Effector CD4-positive, alpha-beta T cell (primary cell): ENCODE measurements around the gene SMCR8.
"Not testable (repeated sequence)": the region's sequence is repeated elsewhere in the genome, so short reads cannot be mapped to it uniquely, and the experiment has no call there.

Experiments used
- DNase-seq: peaks from one replicate; pipeline ENCODE4 v3.0.0-alpha.2; 2020
- total RNA-seq: gene quantifications from one replicate; lab custom pipeline; 2026; lab: John Stamatoyannopoulos, UW

SMCR8 gene
- total RNA-seq = 238 reads per million, percentile 94 among the genes with 10 or more reads in this experiment

GRCh38 chr17:18314731-18315561 is at the start of gene SMCR8, which contains the start of gene TOP3A:
SMCR8 (plus strand) TSS chr17:18315293; CDS start chr17:18315790, 497 bp downstream.
TOP3A (minus strand) TSS chr17:18314994; CDS start chr17:18314778, 216 bp downstream.
- DNase-seq = peak; percentile 96

GRCh38 chr17:18267366-18267765 is 47.7 kb upstream of the SMCR8 start:
- no peak for DNase-seq

DNA sequence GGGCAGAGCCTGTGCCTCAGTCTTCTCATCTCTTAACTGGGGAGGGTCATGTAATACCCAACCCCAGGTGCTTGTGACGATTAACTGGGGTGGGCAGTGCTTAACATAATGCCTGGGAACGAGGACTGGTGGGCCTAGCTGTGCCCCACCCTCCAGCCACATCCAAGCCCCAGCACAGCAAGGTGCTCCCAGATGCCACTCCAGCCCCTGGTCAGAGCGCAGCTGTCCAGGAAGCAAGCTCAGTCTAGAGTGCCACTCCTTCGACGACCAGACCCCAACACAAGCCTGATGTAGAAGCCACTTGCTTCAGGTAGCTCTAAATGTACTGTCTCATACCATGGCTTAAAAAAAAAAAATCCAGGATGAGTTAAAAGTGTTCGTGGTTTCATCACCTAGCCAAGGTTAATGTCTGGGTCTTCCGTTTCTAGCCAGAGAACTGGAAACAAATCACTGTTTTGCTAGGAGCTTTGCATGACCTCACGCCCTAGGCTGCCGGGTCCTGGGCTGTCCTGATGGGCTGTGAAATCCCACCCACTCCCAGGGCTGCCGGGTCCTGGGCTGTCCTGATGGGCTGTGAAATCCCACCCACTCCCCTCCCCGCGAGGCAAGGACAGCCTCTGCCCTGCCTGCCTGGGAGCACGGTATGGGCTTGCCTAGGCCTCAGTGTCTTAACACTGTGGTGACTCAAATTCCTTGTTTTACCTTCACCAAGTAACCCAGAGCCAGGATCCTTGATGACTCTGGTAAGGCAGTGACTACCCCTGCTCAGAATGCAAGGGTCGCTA is 47.0 kb upstream of the SMCR8 start:
- DNase-seq = no peak

DNA sequence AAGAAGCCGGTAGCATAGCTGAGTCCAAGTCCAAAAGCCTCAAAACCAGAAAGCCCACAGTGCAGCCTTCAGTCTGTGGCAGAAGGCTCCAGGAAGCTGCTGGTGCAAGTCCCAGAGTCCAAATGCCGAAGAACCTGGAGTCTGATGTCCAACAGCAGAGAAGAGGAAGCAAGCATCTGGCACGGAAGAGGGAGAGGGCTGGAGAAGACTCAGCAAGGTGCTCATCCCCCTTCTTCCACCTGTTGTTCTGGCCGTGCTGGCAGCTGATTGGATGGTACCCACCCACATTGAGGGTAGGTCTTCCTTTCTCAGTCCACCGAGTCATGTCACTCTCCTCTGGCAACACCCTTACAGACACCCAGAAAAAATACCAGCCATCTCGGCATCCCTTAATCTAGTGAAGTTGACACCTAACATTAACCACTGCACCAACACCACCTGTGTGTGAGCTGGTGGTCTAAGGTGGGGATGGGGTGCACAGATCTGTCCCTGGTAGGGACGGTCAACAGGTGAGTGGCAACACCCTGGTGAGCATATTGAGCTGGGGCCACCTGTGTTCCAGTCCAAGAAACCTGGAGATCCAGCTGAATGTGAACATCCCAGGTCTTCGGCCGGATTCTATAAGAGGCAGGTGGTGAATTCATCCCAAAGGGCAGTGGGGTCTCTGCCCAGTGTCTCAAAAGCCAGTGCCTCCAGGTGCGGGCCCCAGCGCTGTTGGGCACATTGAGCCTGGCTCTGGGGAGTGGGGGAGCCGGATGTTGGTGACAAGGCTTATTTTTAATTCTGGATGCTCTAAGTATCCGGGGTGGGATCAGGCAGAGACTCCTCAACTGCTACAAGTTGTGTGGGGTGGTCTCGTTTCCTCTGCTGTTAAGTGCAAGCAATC is 44.8 kb upstream of the SMCR8 start:
- no peak for DNase-seq

- DNase-seq = no peak
These were observed 38.0 kb upstream of the SMCR8 start for GRCh38 chr17:18277076-18277475.

GRCh38 chr17:18278867-18279266 is 36.2 kb upstream of the SMCR8 start:
- no peak for DNase-seq

- DNase-seq = no peak
These were observed 34.8 kb upstream of the SMCR8 start for GRCh38 chr17:18280249-18280648.

GRCh38 chr17:18280766-18281371 is 34.2 kb upstream of the SMCR8 start:
- no peak for DNase-seq

- DNase-seq = no peak
These were observed 33.3 kb upstream of the SMCR8 start for GRCh38 chr17:18281788-18282187.

DNA sequence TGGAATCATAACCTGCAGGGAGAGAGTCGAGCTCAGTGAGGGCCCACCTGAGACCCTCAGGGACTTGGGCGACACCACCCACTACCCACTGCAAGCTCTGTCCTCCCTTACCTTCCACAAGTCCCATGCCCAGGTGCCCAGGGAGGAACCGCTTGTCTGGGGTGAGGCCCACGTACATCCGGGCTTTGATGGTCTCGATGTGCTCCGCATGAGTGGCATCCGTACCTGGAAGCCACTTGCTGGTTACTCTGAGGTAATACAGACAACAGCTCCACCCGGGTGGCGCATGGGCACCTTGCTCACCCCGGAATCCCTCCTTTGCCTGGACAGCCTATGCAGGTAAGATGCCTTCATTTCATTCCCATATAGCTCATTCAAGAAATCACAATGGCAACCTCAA is 29.8 kb upstream of the SMCR8 start:
- DNase-seq = no peak

DNA sequence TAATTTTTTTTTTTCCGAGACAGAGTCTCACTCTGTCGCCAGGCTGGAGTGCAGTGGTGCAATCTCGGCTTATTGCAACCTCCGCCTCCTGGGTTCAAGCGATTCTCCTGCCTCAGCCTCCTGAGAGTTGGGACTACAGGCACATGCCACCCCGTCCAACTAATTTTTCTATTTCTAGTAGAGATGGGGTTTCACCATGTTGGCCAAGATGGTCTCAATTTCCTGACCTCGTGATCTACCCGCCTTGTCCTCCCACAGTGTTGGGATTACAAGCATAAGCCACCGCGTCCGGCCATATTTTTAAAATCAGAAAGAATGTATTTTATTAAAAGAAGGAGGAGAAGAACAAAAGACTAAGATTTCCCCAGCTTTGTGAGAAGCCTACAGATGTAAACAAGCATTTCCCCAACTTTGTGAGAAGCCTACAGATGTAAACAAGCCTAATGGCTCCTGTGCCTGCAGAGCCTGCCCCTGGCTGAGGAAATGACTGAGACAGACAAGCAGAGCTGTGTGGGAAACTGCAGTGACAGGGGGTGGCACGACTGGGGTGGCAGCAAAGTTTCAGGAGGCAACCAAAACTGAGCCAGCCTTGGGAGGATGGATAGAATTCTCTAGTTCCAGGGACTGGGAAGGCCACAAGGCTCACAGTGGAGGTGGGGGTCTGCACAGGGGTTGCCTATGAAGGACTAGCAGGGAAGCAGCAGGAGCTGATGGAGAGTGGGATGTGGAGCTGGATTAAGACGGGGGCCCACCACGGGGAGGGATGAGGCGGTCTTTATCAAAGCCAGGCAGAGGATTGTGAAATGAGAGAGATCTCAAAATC is 23.2 kb upstream of the SMCR8 start:
- DNase-seq = no peak

- DNase-seq = not testable (repeated sequence)
These were observed 17.0 kb upstream of the SMCR8 start for GRCh38 chr17:18298061-18298460.

GRCh38 chr17:18300725-18301480 is 14.2 kb upstream of the SMCR8 start:
- no peak for DNase-seq

DNA sequence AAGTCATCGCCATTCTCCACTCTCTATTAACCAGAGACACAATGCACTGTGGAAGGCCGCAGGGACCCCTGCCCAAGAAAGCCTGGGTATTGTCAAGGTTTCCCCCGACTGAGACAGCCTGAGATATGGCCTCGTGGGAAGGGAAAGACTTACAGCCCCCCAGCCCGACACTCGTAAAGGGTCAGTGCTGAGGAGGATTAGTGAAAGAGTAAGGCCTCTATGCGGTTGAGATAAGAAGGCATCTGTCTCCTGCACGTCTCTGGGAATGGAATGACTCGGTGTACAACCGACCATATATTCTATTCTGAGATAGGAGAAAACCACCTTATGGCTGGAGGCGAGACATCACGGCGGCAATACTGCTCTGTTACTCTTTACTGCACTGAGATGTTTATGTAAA is 11.9 kb upstream of the SMCR8 start:
- DNase-seq = not testable (repeated sequence)

DNA sequence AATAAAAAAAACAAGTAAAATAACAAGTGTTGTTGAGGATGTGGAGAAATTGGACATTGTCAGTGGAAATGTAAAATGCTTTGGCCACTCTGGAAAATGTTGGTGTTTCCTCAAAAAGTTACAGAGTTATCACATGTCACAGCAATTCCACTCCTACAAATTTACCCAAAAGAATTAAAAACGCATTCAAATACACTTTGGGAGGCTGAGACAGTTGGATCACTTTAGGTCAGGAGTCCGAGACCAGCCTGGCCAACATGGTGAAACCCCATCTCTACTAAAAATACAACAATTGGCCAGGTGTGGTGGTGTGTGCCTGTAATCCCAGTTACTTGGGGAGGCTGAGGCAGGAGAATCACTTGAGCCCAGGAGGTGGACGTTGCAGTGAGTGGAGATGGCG is 5.9 kb upstream of the SMCR8 start:
- no peak for DNase-seq

DNA sequence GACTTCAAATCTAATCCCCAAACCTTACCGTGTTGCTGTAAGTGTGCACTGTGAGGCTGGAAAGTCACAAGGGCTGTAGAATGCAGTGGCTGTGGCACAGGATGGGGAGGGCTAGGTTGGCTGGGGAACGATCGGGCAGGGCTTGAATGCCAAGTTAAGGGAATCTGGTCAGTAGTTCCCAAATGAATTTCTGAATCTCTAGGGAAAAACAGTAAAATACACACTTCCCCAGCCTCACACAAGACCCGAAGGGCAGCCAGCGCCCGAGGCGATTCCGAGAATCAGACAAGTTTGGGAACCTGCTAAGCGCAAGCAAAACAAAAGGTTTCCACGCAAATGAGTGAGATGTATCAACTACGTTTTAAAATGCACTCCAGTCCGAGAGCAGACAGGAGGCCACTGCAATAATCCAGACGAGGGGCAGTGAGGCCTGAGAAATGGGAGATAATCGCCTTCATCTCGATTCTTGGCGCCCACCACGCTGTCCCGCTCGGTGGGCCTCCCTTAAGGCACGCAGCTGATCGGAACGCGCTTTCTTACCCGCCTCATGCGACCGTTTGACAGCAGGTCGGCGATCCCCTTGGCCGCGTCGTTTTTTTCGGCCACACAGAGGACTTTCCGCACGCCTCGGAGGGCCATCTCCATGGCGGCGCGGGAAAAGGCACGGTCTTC is 898 bp upstream of the SMCR8 start:
- DNase-seq = no peak

DNA sequence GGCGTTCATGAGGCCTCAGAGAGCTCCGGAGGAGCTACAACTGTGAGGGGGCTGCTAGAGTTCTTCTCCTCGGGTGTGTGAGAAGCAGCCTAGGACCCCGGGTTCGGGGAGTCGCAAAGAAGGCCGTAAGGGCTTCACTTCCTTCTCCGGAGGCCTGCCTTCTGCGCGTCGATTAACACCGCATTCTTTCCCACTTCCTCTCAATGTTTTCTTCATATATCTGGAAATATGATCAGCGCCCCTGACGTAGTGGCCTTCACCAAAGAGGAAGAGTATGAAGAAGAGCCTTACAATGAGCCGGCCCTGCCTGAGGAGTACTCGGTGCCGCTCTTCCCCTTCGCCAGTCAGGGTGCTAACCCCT is 449 bp downstream of the SMCR8 start:
- peak; percentile 14 for DNase-seq

- no peak for DNase-seq
These were observed 868 bp downstream of the SMCR8 start for GRCh38 chr17:18315961-18316360.

GRCh38 chr17:18318117-18318516 is 3.0 kb downstream of the SMCR8 start:
- no peak for DNase-seq
